Erythroblast (primary cell): ENCODE data around the gene NCOA4.
A peak's percentile ranks its signal among the peaks of the same experiment; 100 is the strongest.
"Not testable (repeated sequence)": the region's sequence is repeated elsewhere in the genome, so short reads cannot be mapped to it uniquely, and the experiment has no call there.

Experiments
- DNase-seq, 2 experiments: peaks; one replicate each; lab custom pipeline; 2025; lab: John Stamatoyannopoulos, UW
- GATA1 ChIP-seq: IDR thresholded peaks from 2 replicates; pipeline ENCODE4 v1.6.1; 2011; ENCODE audit warnings: low read depth, mild to moderate bottlenecking, control low read depth, low read length, moderate library complexity
- POLR2A ChIP-seq: IDR thresholded peaks from 2 replicates; pipeline ENCODE4 v1.6.1; 2011; ENCODE audit warnings: mild to moderate bottlenecking, low read length

The NCOA4 gene

DNA sequence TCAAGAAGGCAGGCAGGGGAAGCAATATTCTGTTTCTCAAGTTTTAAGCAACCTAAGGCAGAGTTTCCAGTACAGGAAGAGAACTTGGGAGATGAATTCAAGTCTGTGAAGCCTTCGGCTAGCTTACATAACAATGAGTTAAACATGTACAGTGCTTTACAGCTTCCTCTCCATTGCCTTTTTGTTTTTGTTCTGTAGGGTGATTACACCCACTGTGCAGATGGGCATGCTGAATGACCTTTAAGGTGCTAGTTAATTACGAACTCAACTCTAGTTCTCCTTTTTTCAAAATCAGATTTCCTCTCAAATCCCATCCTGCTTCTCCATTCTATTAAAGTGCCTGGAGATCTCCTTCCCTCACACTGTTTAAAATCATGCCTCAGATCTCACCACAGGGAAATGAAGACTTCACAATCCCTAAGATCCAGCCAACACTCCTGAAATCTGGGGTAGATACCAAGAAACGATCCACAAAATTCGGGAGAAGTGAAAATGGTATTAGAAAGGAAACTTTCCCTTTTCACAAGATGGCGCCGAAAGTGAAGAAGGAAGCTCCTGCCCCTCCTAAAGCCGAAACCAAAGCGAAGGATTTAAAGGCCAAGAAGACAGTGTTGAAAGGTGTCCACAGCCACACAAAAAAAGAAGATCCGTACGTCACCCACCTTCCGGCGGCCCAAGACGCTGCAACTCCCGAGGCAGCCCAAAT, 32.5 kb upstream of the NCOA4 start:
- no peak for TF ChIP-seq POLR2A
- TF ChIP-seq GATA1, result no peak
- no peak for DNase-seq

- TF ChIP-seq POLR2A (no peak), GATA1 (no peak)
- no peak for DNase-seq
These were observed 30.3 kb upstream of the NCOA4 start for GRCh38 chr10:46060706-46061105.

DNA sequence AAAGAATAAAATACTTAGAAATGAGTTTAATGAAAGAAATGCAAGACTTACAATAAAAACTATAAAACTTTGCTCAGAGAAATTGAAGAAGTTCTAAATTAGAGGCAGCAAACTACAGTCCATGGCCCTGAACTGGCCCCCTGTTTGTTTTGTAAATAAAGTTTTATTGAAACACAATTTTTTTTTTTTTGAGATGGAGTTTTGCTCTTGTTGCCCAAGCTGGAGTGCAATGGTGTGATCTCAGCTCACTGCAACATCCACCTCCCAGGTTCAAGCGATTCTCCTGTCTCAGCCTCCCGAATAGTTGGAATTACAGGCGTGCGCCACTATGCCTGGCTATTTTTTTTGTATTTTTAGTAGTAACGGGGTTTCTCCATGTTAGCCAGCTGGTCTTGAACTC, 27.5 kb upstream of the NCOA4 start:
- not testable (repeated sequence) for DNase-seq

DNA sequence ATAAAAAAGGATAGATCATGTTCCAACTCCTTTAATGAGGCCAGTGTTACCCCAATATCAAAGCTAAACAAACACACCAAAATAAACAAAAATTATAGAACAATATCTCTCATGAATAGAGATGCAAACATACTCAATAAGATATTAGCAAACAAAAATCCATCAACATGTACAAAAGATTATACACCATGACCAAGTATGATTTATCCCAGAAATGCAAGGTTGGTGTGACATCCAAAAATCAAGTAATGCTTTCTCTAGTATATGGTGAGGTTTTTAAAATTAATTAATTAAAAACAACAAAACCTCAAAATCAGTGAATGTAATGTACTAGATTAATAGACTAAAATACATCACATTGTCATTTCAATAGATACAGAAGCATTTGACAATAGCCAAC, 26.6 kb upstream of the NCOA4 start:
- no peak for TF ChIP-seq POLR2A
- DNase-seq, result no peak

DNA sequence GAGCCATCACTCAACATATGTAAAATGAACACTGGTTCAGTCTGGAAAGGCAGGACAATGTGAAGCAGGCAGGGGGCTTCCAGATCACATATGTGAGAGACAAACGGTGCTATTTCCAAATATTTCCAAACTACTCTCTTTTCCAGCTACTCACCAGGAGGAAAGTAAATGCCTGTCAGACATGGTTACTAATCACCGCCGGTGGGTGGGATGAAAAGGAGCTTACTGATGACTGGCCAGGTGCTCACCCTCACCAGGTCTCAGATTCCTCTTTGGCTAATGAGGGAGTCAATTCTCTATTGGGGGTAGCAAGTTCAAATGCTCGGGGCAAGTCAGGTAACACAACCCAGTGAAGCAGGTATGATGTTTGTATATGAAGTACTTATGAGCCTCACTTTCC, 25.3 kb upstream of the NCOA4 start:
- no peak for TF ChIP-seq POLR2A
- no peak for TF ChIP-seq GATA1

DNA sequence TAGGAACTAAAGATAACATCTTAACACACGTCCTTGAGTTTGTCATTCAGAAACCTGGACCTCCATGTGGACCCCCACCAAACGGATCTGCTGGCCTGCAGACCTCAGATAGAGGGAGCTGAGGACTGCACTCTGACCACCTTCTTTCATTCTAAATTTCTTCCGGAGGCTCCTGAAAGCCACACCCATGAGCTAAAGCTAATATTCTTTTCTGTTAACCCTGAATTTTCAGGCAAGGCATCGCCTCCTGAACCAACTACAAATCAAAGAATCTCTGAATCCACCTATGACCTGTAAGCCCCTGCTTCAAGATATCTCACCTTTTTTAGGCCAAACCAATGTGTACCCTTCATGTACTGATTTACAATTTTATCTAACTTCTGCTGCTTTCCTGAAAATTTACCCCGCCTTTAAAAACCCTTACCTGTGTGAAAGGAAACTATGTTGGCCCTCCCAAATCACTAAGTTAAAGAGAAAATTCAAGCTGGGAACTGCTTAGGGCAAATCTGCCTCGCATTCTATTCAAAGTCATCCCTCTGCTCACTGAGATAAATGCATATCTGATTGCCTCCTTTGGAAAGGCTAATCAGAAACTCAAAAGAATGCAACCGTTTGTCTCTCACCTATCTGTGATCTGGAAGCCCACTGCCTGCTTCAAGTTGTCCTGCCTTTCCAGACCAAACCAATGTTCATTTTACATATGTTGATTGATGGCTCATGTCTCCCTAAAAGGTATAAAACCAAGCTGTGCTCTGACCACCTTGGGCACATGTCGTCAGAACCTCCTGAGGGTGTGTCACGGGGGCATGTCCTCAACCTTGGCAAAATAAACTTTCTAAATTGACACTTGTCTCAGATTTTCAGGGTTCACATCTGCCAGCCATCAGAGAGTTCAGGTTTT, 23.4 kb upstream of the NCOA4 start:
- no peak for TF ChIP-seq POLR2A
- TF ChIP-seq GATA1, result no peak
- peak in 1 of 2 experiments; percentile 11 for DNase-seq

More for the DNA sequence above, 25.3 kb upstream of the NCOA4 start:
- no peak for DNase-seq

- DNase-seq, result no peak
- TF ChIP-seq GATA1, result no peak
- TF ChIP-seq POLR2A, result no peak
These were observed 22.5 kb upstream of the NCOA4 start for GRCh38 chr10:46052791-46053375.

GRCh38 chr10:46052057-46052790, 21.8 kb upstream of the NCOA4 start:
- no peak for TF ChIP-seq POLR2A
- no peak for DNase-seq

DNA sequence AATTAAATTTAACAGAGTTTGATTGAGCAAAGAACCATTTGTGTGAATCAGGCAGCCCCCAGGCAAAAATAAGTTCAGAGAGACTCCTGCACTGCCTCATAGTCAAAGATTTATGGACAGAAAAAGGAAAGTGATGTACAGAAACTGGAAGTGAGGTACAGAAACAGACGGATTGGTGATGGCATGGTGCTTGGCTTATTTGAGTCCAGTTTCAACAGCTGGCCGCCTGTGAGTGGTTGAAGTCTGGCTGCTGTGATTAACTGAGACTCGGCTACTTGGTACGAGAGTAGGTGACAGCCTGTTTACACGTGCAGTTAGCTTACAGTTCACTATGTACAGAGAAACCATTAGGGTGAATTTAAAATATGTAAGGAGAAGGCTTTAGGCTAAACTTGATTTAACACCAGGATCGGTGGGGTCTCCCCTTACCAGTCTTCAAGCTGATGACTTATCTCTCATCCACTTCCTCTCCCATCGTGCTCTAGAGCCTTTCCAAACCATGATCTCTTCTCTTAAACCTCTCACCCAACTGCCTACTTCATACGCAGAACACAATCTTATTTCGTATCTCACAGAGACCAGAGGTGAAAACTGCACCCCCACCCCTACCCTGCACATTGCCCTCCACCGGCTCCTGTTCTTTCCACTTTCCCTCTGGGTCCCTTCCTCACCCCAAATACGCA, 20.7 kb upstream of the NCOA4 start:
- TF ChIP-seq GATA1 (no peak), POLR2A (no peak)
- no peak for DNase-seq

GRCh38 chr10:46049497-46049831, 19.0 kb upstream of the NCOA4 start:
- not testable (repeated sequence) for DNase-seq

DNA sequence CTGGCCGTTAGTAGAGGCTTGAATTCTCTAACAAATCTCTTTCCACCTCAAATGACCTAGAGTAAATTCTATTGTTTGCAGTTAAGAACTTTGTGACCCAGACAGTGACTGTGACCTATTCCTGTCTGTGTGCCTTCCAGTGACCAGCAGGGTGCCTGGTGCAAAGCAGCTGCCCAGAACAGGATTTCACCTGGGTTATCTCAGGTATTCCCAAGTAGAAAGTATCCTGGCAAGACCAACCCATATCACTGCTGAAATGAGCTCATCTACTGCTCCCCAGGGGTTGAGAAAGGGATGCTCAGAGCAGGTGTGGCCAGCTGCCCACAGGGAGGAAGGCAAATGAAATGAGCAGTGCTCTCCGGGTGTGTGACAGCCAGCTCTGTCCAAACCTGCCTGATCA, 17.7 kb upstream of the NCOA4 start:
- TF ChIP-seq POLR2A (no peak), GATA1 (no peak)
- no peak for DNase-seq

DNA sequence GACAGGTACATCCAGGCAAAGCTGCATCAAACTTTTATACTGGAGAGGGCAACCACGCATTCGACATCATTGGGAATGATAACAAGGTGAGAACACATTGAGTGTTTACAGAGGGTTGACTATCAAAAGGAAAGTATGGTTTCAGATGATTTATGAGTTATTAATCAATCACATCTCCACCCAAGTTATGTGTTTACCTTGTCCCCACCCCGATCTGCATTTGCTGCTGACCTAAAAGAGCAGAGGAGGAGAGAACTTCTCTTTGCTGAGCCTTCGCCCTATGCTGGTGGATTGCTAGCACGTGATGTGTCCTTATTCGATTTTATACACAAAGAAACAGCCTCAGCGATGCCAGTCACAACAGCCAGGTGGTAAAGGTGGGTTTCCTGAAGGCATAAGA, 15.8 kb upstream of the NCOA4 start, which contains the start of gene MSMB:
Gene MSMB, minus strand, starts transcription at position 9 of the 400 bp plus-strand sequence. CDS start 32 bp downstream, outside the sequence.
- no peak for DNase-seq
- TF ChIP-seq POLR2A (no peak), GATA1 (no peak)

GRCh38 chr10:46042527-46042926, 12.1 kb upstream of the NCOA4 start:
- TF ChIP-seq POLR2A (no peak), GATA1 (no peak)
- no peak for DNase-seq
